Transverse colon (tissue), 4 donors: ENCODE data around the gene FIZ1. TPM values are rescaled to one million over a fixed set of nuclear protein-coding genes. Genes with fewer than 3 reads are reported as not detected.

ENCODE experiments used
- DNase-seq: peaks from one replicate; pipeline ENCODE4 v3.0.0-alpha.2; 2019
- H3K27ac ChIP-seq, 4 donors: fragments of 200-600 bp; sonication (generic); 2 replicates each; pipeline ENCODE4 v1.5.1; 2016 to 2018; ENCODE audit warnings: inconsistent platforms in 4 of 4
- H3K27me3 ChIP-seq: fragments of 200-600 bp; sonication (generic); 2 replicates; pipeline ENCODE4 v1.5.1; 2017; ENCODE audit warnings: inconsistent platforms
- H3K36me3 ChIP-seq, 4 donors: fragments of 200-600 bp; sonication (generic); 2 replicates each; pipeline ENCODE4 v1.5.1; 2017 to 2019; ENCODE audit warnings: inconsistent platforms in 4 of 4
- H3K4me1 ChIP-seq, 4 donors: fragments of 200-600 bp; sonication (generic); 2 replicates each; pipeline ENCODE4 v1.5.1; 2017 to 2020; ENCODE audit warnings: inconsistent platforms in 4 of 4
- H3K4me3 ChIP-seq, 4 donors: fragments of 200-600 bp; sonication (generic); 1 replicate in 1 of 4; 2 replicates in 3 of 4; pipeline versions ENCODE4 v1.5.1 to v1.6.1; 2017 to 2019; ENCODE audit warnings: inconsistent platforms in 4 of 4
- H3K9me3 ChIP-seq, 2 donors: fragments of 200-600 bp; sonication (generic); 2 replicates each; pipeline ENCODE4 v1.5.1; 2017 to 2019; ENCODE audit warnings: inconsistent platforms in 2 of 2
- EP300 ChIP-seq: sonication (generic); formaldehyde crosslinking; IDR thresholded peaks from one replicate; pipeline ENCODE4 v1.6.1; 2017; ENCODE audit warnings: antibody characterized with exemption, low read depth
- POLR2A ChIP-seq: fragments of 450-650 bp; IDR thresholded peaks from one replicate; pipeline ENCODE4 v1.6.1; 2016; ENCODE audit warnings: antibody characterized with exemption, mild to moderate bottlenecking, moderate library complexity
- POLR2AphosphoS5 ChIP-seq, 3 donors: sonication (generic); formaldehyde crosslinking; IDR thresholded peaks; one replicate each; pipeline ENCODE4 v1.6.1; 2016; ENCODE audit warnings: antibody characterized with exemption in 3 of 3
- WGBS, 2 donors: methylation state at CpG; one replicate each; pipeline ENCODE4 v1.1.5; 2018; ENCODE audit warnings: low coverage in 1 of 2; 5-methylcytosine and 5-hydroxymethylcytosine counted together
- in situ Hi-C, 4 donors: fragments of 200-750 bp; cut with MboI; loops; one replicate each; pipeline versions ENCODE4 v1.15.0 to v1.15.1; 2017; ENCODE audit warnings: low sequenced_read_pairs in 3 of 4, low pct_ligation_motif_present in 1 of 4, low pct_unique_long_range_greater_than_20kb in 1 of 4
- intact Hi-C: fragments of 100-400 bp; cut with DNase I; formaldehyde crosslinking; loops from one replicate; pipeline ENCODE4 v1.15.1; 2023; ENCODE audit warnings: low total_unique reads
- total RNA-seq, 4 donors: library from RNA; depleted of rRNA; stranded (reverse); fragments of >200 nt; gene quantifications; one replicate each; pipeline ENCODE4 v1.1.0, GENCODE V29; 2016
- TF ChIP-seq, protein P1 (sequence below), 5 experiments: fragments of 200-600 bp in 3 of 5; fragments of 450-650 bp in 2 of 5; sonication (generic) in 3 of 5; IDR thresholded peaks; 1 replicate in 2 of 5; 2 replicates in 3 of 5; pipeline ENCODE4 v1.5.1; 2016 to 2017; ENCODE audit warnings: antibody characterized with exemption in 5 of 5, inconsistent platforms in 3 of 5, mild to moderate bottlenecking in 2 of 5, moderate library complexity in 1 of 5

Gene FIZ1
- total RNA-seq, 4 donors from 2014 or later = 8.5 to 137 (median 18.3) TPM

GRCh38 chr19:55623561-55623960 lies 24.2 kb upstream of the FIZ1 start:
- intact Hi-C loops (no loop called here), in situ Hi-C loops (loop anchor here in 1 of 4 donors (10.0 kb wide), 1 partner anchor 109 kb away; no protein-coding TSS in a partner anchor)
- WGBS, 2 donors = 31 to 56% methylated on average over 5 to 7 of the region's 7 CpGs
- peaks cover 0 to 5% (median 1%) of the 10 kb centered on the region in 4 donors for H3K36me3 ChIP-seq
- DNase-seq = no peak
- peaks cover 0 to 14% (median 6%) of the 10 kb centered on the region in 4 donors for H3K4me1 ChIP-seq
- TF ChIP-seq, protein P1, sequence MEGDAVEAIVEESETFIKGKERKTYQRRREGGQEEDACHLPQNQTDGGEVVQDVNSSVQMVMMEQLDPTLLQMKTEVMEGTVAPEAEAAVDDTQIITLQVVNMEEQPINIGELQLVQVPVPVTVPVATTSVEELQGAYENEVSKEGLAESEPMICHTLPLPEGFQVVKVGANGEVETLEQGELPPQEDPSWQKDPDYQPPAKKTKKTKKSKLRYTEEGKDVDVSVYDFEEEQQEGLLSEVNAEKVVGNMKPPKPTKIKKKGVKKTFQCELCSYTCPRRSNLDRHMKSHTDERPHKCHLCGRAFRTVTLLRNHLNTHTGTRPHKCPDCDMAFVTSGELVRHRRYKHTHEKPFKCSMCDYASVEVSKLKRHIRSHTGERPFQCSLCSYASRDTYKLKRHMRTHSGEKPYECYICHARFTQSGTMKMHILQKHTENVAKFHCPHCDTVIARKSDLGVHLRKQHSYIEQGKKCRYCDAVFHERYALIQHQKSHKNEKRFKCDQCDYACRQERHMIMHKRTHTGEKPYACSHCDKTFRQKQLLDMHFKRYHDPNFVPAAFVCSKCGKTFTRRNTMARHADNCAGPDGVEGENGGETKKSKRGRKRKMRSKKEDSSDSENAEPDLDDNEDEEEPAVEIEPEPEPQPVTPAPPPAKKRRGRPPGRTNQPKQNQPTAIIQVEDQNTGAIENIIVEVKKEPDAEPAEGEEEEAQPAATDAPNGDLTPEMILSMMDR (IDR thresholded peaks at IDR 0.05) = no peak
- TF ChIP-seq POLR2A (no peak), POLR2AphosphoS5 (IDR thresholded peaks at IDR 0.05) (no peak), EP300 (no peak)
- H3K4me3 ChIP-seq = peak overlapping the region in 1 of 4 donors; percentile 74
- no peaks in the 10 kb centered on the region for H3K27me3 ChIP-seq
- H3K9me3 ChIP-seq = no peaks in the 10 kb centered on the region
- peak overlapping the region in 3 of 4 donors; percentile 92 to 98 (median 96) for H3K27ac ChIP-seq

DNA sequence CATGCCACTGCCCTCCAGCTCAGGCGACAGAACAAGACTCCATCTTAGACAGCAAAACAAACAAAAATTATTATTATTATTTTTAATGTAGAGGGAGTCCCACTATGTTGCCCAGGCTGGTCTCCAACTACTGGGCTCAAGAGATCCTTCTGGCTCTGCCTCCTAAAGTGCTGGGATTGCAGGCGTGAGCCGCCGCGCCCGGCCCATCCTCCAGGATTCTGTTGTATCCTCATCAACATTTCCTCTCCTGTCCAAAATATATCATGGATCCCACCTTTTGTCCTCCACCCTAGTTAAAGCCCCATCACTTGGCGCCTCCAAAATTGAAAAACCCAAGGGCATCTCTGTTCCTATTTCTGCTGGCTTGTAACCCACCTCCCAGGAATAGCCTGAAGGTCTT lies 23.8 kb upstream of the FIZ1 start:
- intact Hi-C loops (no loop called here), in situ Hi-C loops (loop anchor here in 1 of 4 donors (10.0 kb wide), 1 partner anchor 108 kb away; no protein-coding TSS in a partner anchor)
- Histone ChIP-seq H3K27me3 (no peaks in the 10 kb centered on the region), H3K9me3 (no peaks in the 10 kb centered on the region), H3K4me1 (peaks cover 0 to 14% (median 6%) of the 10 kb centered on the region in 4 donors), H3K36me3 (peaks cover 0 to 5% (median 1%) of the 10 kb centered on the region in 4 donors), H3K4me3 (no peak overlapping the region), H3K27ac (peak overlapping the region in 1 of 4 donors; percentile 96)
- TF ChIP-seq, protein P1 (IDR thresholded peaks at IDR 0.05) = no peak
- TF ChIP-seq POLR2AphosphoS5 (IDR thresholded peaks at IDR 0.05) (no peak), POLR2A (no peak), EP300 (no peak)
- DNase-seq = no peak
- WGBS, 2 donors = 96% methylated on average over 7 of the region's 7 CpGs; no CpG with 5 or more reads in 1 of the 2 donors

DNA sequence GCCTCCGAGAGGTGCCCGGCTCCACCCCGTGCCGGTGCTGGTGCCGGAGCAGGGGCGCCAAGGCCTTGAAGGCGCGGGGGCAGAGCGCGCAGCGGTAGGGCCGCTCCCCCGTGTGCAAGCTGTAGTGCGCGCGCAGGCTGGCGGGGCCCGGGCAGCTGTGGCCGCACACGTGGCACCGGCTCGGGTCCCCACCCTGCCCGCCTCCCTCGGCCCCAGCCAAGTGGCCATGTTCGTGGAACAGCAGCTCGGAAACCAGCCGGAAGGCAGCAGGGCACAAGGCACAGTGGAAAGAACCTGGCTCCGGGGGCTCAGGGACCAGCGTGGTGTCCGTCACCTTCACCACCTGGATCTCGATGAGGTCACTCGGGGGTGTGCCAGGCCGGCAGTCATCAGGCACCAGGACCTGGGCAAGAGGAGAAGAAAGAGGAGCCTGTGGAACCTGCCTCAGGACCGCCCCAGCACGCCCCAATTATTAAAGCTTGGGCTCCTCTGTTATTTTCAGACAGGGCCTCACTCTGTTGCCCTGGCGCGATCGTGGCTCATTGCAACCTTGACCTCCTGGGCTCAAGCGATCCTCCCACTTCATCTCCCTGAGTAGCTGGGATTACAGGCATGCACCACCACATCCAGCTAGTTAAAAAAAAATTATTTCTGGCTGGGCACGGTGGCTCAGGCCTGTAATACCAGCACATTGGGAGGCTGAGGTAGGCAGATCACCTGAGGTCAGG lies 23.1 kb upstream of the FIZ1 start:
- Histone ChIP-seq H3K9me3 (no peaks in the 10 kb centered on the region), H3K27ac (no peak overlapping the region), H3K4me1 (peaks cover 0 to 14% (median 6%) of the 10 kb centered on the region in 4 donors), H3K4me3 (no peak overlapping the region), H3K36me3 (peaks cover 0 to 8% (median 3%) of the 10 kb centered on the region in 4 donors), H3K27me3 (no peaks in the 10 kb centered on the region)
- intact Hi-C loops = no loop called here
- 90 to 91% methylated on average over 4 to 40 of the region's 40 CpGs for WGBS, 2 donors
- DNase-seq = no peak
- in situ Hi-C loops = loop anchor here in 1 of 4 donors (10.0 kb wide), 1 partner anchor 108 kb away; no protein-coding TSS in a partner anchor
- TF ChIP-seq, protein P1 (IDR thresholded peaks at IDR 0.05) = no peak
- TF ChIP-seq POLR2AphosphoS5 (IDR thresholded peaks at IDR 0.05) = no peak
- TF ChIP-seq EP300 = no peak
- TF ChIP-seq POLR2A = no peak

DNA sequence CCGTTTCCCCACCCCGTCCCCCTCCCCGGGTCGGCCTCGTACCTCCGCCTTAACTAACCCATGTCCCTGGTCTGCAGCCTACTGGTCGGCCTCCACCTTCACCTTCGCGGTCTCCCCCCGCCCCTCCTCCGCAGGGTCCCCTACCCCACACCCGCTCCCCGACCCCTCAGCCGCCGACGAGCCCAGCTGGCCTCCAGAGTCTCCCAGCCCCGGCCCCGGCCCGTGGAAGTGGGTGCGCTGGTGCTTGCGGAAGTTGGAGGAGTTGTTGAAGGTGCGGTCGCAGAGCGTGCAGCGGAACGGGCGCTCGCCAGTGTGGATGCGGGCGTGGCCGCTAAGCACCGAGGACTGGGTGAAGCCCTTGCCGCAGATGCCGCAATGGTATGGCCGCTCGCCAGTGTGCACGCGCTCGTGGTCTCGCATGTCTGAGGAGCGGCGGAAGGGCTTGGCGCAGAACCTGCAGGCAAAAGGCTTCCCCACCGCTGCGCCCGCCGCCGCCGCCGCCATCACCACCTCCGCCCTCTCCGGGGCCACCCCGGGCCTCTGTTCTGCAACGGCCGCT lies 22.4 kb upstream of the FIZ1 start:
- in situ Hi-C loops (loop anchor here in 1 of 4 donors (10.0 kb wide), 1 partner anchor 107 kb away; no protein-coding TSS in a partner anchor), intact Hi-C loops (no loop called here)
- H3K9me3 ChIP-seq = no peaks in the 10 kb centered on the region
- peaks cover 0 to 10% (median 3%) of the 10 kb centered on the region in 4 donors for H3K36me3 ChIP-seq
- H3K27me3 ChIP-seq = no peaks in the 10 kb centered on the region
- 95% methylated on average over 52 of the region's 55 CpGs; no CpG with 5 or more reads in 1 of the 2 donors for WGBS, 2 donors
- TF ChIP-seq EP300 = no peak
- TF ChIP-seq POLR2AphosphoS5 (IDR thresholded peaks at IDR 0.05) = no peak
- TF ChIP-seq, protein P1 (IDR thresholded peaks at IDR 0.05) = no peak
- no peak for TF ChIP-seq POLR2A
- H3K4me3 ChIP-seq = no peak overlapping the region
- no peak for DNase-seq
- H3K4me1 ChIP-seq = peaks cover 0 to 14% (median 6%) of the 10 kb centered on the region in 4 donors
- no peak overlapping the region for H3K27ac ChIP-seq
